WTC11 (cell line): Measurements from ENCODE around the gene MAP3K14. TPM values are rescaled to one million over a fixed set of nuclear protein-coding genes. Genes with fewer than 3 reads are reported as not detected.

Experiments used
- ATAC-seq: fragments of 200-7000 bp; cut with Tn5 transposase; 2 replicates; pipeline ENCODE4 v1.10.0; 2021; ENCODE audit warnings: mild to moderate bottlenecking, moderate library complexity
- CTCF ChIA-PET: fragments of 300-600 bp; sonication (Branson Sonifier 250); formaldehyde crosslinking; loops from one replicate; lab custom pipeline; 2021; ENCODE audit warnings: antibody characterized with exemption; lab: Charles Lee
- POLR2A ChIA-PET: fragments of 350-600 bp; sonication (Branson Sonifier 250); formaldehyde crosslinking; loops from one replicate; lab custom pipeline; 2021; ENCODE audit warnings: antibody characterized with exemption; lab: Charles Lee
- DNase-seq: peaks from one replicate; pipeline ENCODE4 v3.0.0; 2021; ENCODE audit warnings: low spot score
- H3K27ac Mint-ChIP-seq: 2 replicates; pipeline ENCODE4 v1.8.0; 2021; ENCODE audit warnings: mixed read lengths
- H3K27me3 Mint-ChIP-seq: 2 replicates; pipeline ENCODE4 v1.8.0; 2021; ENCODE audit warnings: low read depth, mild to moderate bottlenecking, moderate library complexity, mixed read lengths
- H3K36me3 Mint-ChIP-seq: 2 replicates; pipeline ENCODE4 v1.8.0; 2021; ENCODE audit warnings: mixed read lengths
- H3K4me1 Mint-ChIP-seq: 2 replicates; pipeline ENCODE4 v1.8.0; 2022; ENCODE audit warnings: mixed read lengths
- H3K4me3 Mint-ChIP-seq: 2 replicates; pipeline ENCODE4 v1.8.0; 2021; ENCODE audit warnings: mild to moderate bottlenecking, moderate library complexity, mixed read lengths
- H3K9me3 Mint-ChIP-seq: 2 replicates; pipeline ENCODE4 v1.8.0; 2021; ENCODE audit warnings: mixed read lengths
- CREB1 ChIP-seq: sonication (generic); formaldehyde crosslinking; IDR thresholded peaks from 2 replicates; pipeline ENCODE4 v1.8.0; 2023; ENCODE audit warnings: mild to moderate bottlenecking, missing genetic modification reagents
- E2F5 ChIP-seq: sonication (generic); formaldehyde crosslinking; IDR thresholded peaks from 2 replicates; pipeline ENCODE4 v1.8.1; 2022; ENCODE audit warnings: mild to moderate bottlenecking, moderate library complexity, missing genetic modification reagents
- HMGXB4 ChIP-seq: sonication (generic); formaldehyde crosslinking; IDR thresholded peaks from 2 replicates; pipeline ENCODE4 v1.8.1; 2023; ENCODE audit warnings: mild to moderate bottlenecking, moderate library complexity, missing genetic modification reagents
- JAZF1 ChIP-seq: fragments of 250-450 bp; sonication (Bioruptor Pico); IDR thresholded peaks from 2 replicates; pipeline ENCODE4 v1.9.0; 2021; ENCODE audit warnings: moderate library complexity, mild to moderate bottlenecking, inconsistent platforms
- MXD4 ChIP-seq: fragments of 250-450 bp; sonication (Bioruptor Pico); IDR thresholded peaks from 2 replicates; pipeline ENCODE4 v1.8.0; 2021; ENCODE audit warnings: mild to moderate bottlenecking, moderate library complexity, borderline replicate concordance
- NFATC4 ChIP-seq: fragments of 250-450 bp; sonication (Bioruptor Pico); IDR thresholded peaks from 2 replicates; pipeline ENCODE4 v1.9.0; 2021; ENCODE audit warnings: mild to moderate bottlenecking
- RELA ChIP-seq: sonication (generic); formaldehyde crosslinking; IDR thresholded peaks from 2 replicates; pipeline ENCODE4 v1.8.1; 2022; ENCODE audit warnings: missing genetic modification reagents, mild to moderate bottlenecking, borderline replicate concordance
- SMAD4 ChIP-seq: sonication (generic); formaldehyde crosslinking; IDR thresholded peaks from 2 replicates; pipeline ENCODE4 v1.8.0; 2022; ENCODE audit warnings: mild to moderate bottlenecking, missing genetic modification reagents
- SP1 ChIP-seq: sonication (generic); formaldehyde crosslinking; conservative IDR thresholded peaks from 2 replicates; pipeline ENCODE4 v1.8.1; 2022; ENCODE audit warnings: missing genetic modification reagents
- ZBTB21 ChIP-seq: sonication (generic); formaldehyde crosslinking; IDR thresholded peaks from 2 replicates; pipeline ENCODE4 v1.8.1; 2023; ENCODE audit warnings: mild to moderate bottlenecking, missing genetic modification reagents, borderline replicate concordance
- ZNF232 ChIP-seq: sonication (generic); formaldehyde crosslinking; IDR thresholded peaks from 2 replicates; pipeline ENCODE4 v1.8.0; 2022; ENCODE audit warnings: mild to moderate bottlenecking, missing genetic modification reagents
- ZNF396 ChIP-seq: fragments of 250-450 bp; sonication (Bioruptor Pico); IDR thresholded peaks from 2 replicates; pipeline ENCODE4 v1.8.0; 2021; ENCODE audit warnings: mild to moderate bottlenecking, moderate library complexity, borderline replicate concordance
- total RNA-seq: library from RNA; stranded (reverse); gene quantifications from 3 replicates; pipeline ENCODE4 v1.2.3, GENCODE V29; 2021
- TF ChIP-seq, protein P1 (sequence below): sonication (generic); formaldehyde crosslinking; conservative IDR thresholded peaks from 2 replicates; pipeline ENCODE4 v1.8.1; 2023; ENCODE audit warnings: mild to moderate bottlenecking, low read depth, missing genetic modification reagents, moderate library complexity
- TF ChIP-seq, protein P2 (sequence below): sonication (generic); formaldehyde crosslinking; IDR thresholded peaks from 2 replicates; pipeline ENCODE4 v1.8.1; 2022; ENCODE audit warnings: low read depth, missing genetic modification reagents, borderline replicate concordance
- TF ChIP-seq, protein P3 (sequence below): sonication (generic); formaldehyde crosslinking; IDR thresholded peaks from 2 replicates; pipeline ENCODE4 v1.8.0; 2023; ENCODE audit warnings: mild to moderate bottlenecking, missing genetic modification reagents

Gene MAP3K14
- total RNA-seq, 1 experiment from 2014 or later, result 4.0 TPM

- TF ChIP-seq, protein P1, sequence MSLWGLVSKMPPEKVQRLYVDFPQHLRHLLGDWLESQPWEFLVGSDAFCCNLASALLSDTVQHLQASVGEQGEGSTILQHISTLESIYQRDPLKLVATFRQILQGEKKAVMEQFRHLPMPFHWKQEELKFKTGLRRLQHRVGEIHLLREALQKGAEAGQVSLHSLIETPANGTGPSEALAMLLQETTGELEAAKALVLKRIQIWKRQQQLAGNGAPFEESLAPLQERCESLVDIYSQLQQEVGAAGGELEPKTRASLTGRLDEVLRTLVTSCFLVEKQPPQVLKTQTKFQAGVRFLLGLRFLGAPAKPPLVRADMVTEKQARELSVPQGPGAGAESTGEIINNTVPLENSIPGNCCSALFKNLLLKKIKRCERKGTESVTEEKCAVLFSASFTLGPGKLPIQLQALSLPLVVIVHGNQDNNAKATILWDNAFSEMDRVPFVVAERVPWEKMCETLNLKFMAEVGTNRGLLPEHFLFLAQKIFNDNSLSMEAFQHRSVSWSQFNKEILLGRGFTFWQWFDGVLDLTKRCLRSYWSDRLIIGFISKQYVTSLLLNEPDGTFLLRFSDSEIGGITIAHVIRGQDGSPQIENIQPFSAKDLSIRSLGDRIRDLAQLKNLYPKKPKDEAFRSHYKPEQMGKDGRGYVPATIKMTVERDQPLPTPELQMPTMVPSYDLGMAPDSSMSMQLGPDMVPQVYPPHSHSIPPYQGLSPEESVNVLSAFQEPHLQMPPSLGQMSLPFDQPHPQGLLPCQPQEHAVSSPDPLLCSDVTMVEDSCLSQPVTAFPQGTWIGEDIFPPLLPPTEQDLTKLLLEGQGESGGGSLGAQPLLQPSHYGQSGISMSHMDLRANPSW (CRISPR knock-in tag), result no peak
- TF ChIP-seq SP1 (CRISPR knock-in tag) (peak; percentile 56; the same call in 1 of the 2 replicates), ZNF232 (0 out of 2 replicates have a peak, but pooled peaks have one; percentile 64)
These were observed 47.9 kb upstream of the MAP3K14 start (continued) for GRCh38 chr17:45364531-45365390.

DNA sequence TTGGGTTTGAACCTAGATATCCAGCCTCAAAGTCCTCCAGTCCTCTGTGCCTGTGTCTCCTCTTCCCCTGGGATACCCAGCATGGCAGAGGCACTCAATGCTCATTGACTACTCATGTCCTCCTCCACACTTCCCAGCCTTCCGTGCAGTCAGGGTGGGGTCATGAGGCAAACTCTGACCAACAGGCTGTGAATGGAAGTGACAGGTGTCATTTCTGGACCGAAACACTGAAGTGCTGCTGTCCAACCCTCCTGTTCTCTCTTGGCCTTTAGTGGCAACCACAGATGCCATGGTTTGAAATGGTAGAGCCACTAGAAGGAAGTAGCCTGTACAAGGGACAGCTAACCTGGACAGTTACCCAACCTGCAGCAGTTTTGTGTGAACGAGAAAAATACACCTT lies 46.7 kb upstream of the MAP3K14 start:
- Mint-ChIP-seq H3K9me3 (peaks cover 6% of the 10 kb centered on the region), H3K36me3 (no peaks in the 10 kb centered on the region), H3K4me1 (peaks cover 33% of the 10 kb centered on the region)
- POLR2A ChIA-PET, result no interaction called here
- no peak for TF ChIP-seq ZBTB21 (CRISPR knock-in tag)
- no peak for TF ChIP-seq RELA (CRISPR knock-in tag)
- no peak for TF ChIP-seq MXD4 (CRISPR knock-in tag)
- no peak for TF ChIP-seq HMGXB4 (CRISPR knock-in tag)
- TF ChIP-seq, protein P2, sequence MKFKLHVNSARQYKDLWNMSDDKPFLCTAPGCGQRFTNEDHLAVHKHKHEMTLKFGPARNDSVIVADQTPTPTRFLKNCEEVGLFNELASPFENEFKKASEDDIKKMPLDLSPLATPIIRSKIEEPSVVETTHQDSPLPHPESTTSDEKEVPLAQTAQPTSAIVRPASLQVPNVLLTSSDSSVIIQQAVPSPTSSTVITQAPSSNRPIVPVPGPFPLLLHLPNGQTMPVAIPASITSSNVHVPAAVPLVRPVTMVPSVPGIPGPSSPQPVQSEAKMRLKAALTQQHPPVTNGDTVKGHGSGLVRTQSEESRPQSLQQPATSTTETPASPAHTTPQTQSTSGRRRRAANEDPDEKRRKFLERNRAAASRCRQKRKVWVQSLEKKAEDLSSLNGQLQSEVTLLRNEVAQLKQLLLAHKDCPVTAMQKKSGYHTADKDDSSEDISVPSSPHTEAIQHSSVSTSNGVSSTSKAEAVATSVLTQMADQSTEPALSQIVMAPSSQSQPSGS, result no peak
- TF ChIP-seq, all 79 proteins: peak for 0
- CTCF ChIA-PET, result interaction anchor here (0.6 to 1.8 kb wide), 5 partner anchors 21 to 420 kb away, joined by 3 to 28 read pairs (median 4); partner anchors contain the start of gene CRHR1
- ATAC-seq (no peak), DNase-seq (no peak)
- Mint-ChIP-seq H3K4me3 (no peak overlapping the region), H3K27me3 (peaks cover 6% of the 10 kb centered on the region), H3K27ac (peak overlapping the region; percentile 29; the same call in 1 of the 2 replicates)

- POLR2A ChIA-PET, result no interaction called here
- TF ChIP-seq, protein P3, sequence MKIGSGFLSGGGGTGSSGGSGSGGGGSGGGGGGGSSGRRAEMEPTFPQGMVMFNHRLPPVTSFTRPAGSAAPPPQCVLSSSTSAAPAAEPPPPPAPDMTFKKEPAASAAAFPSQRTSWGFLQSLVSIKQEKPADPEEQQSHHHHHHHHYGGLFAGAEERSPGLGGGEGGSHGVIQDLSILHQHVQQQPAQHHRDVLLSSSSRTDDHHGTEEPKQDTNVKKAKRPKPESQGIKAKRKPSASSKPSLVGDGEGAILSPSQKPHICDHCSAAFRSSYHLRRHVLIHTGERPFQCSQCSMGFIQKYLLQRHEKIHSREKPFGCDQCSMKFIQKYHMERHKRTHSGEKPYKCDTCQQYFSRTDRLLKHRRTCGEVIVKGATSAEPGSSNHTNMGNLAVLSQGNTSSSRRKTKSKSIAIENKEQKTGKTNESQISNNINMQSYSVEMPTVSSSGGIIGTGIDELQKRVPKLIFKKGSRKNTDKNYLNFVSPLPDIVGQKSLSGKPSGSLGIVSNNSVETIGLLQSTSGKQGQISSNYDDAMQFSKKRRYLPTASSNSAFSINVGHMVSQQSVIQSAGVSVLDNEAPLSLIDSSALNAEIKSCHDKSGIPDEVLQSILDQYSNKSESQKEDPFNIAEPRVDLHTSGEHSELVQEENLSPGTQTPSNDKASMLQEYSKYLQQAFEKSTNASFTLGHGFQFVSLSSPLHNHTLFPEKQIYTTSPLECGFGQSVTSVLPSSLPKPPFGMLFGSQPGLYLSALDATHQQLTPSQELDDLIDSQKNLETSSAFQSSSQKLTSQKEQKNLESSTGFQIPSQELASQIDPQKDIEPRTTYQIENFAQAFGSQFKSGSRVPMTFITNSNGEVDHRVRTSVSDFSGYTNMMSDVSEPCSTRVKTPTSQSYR (CRISPR knock-in tag), result no peak
- TF ChIP-seq SP1 (CRISPR knock-in tag) (no peak), ZNF232 (no peak), SMAD4 (CRISPR knock-in tag) (no peak), ZNF396 (no peak), JAZF1 (CRISPR knock-in tag) (no peak), E2F5 (CRISPR knock-in tag) (no peak), CREB1 (no peak), NFATC4 (CRISPR knock-in tag) (no peak)
- TF ChIP-seq, protein P2, result no peak
- Mint-ChIP-seq H3K4me3 (no peak overlapping the region), H3K36me3 (no peaks in the 10 kb centered on the region), H3K27ac (no peak overlapping the region), H3K27me3 (peaks cover 6% of the 10 kb centered on the region), H3K9me3 (peaks cover 6% of the 10 kb centered on the region), H3K4me1 (peaks cover 28% of the 10 kb centered on the region)
- CTCF ChIA-PET, result interaction anchor here (1.1 to 1.7 kb wide), 2 partner anchors 85 to 115 kb away, joined by 3 to 5 read pairs; no protein-coding TSS in a partner anchor
- ATAC-seq (no peak), DNase-seq (no peak)
These were observed 45.2 kb upstream of the MAP3K14 start for GRCh38 chr17:45361976-45362375.
